ENCODE measurements around the gene SNAPC4.
"Not testable (repeated sequence)": the region's sequence is repeated elsewhere in the genome, so short reads cannot be mapped to it uniquely, and the experiment has no call there.

Gene SNAPC4

GRCh38 chr9:136358016-136358415 lies 42.0 kb downstream of the SNAPC4 start:
- DNase-seq (ENCODE audit: low read depth), result no peak

- DNase-seq (ENCODE audit: low read depth), result no peak
Measured at GRCh38 chr9:136357202-136357725, 42.7 kb downstream of the SNAPC4 start.

- no peak for DNase-seq (ENCODE audit: low read depth)
Measured at GRCh38 chr9:136355616-136356557, 44.1 kb downstream of the SNAPC4 start.

- DNase-seq (ENCODE audit: low read depth), result peak; percentile 16
Measured at GRCh38 chr9:136354592-136355085, 45.3 kb downstream of the SNAPC4 start.

GRCh38 chr9:136353757-136354488 lies 46.0 kb downstream of the SNAPC4 start:
- peak; percentile 29 for DNase-seq (ENCODE audit: low read depth)

- no peak for DNase-seq (ENCODE audit: low read depth)
Measured at GRCh38 chr9:136353088-136353487, 46.9 kb downstream of the SNAPC4 start.

- DNase-seq (ENCODE audit: low read depth), result peak; percentile 33
Measured at GRCh38 chr9:136352682-136353081, 47.3 kb downstream of the SNAPC4 start.

GRCh38 chr9:136351868-136352267 lies 48.1 kb downstream of the SNAPC4 start:
- not testable (repeated sequence) for DNase-seq (ENCODE audit: low read depth)

GRCh38 chr9:136351252-136351800 lies 48.6 kb downstream of the SNAPC4 start:
- no peak for DNase-seq (ENCODE audit: low read depth)

Measured in amniotic epithelial cell (primary cell).